Trophoblast cell (in vitro differentiated cells and primary cell): Measurements from ENCODE around the gene CEP104.

ENCODE experiments used
- DNase-seq, 2 donors: peaks; one replicate each; pipeline ENCODE4 v3.0.0-alpha.2; 2016
- H2AFZ ChIP-seq: 2 replicates; pipeline ENCODE4 v1.6.1; 2013; ENCODE audit warnings: low read length, moderate library complexity, mild to moderate bottlenecking; ENCODE audit not compliant: insufficient read depth, poor library complexity
- H2AK5ac ChIP-seq: 2 replicates; pipeline ENCODE4 v1.6.1; 2013; ENCODE audit warnings: mild to moderate bottlenecking, low read length
- H2BK120ac ChIP-seq: 2 replicates; pipeline ENCODE4 v1.6.1; 2013; ENCODE audit warnings: low read length, mild to moderate bottlenecking, moderate library complexity; ENCODE audit not compliant: insufficient read depth, poor library complexity
- H2BK12ac ChIP-seq: 2 replicates; pipeline ENCODE4 v1.6.1; 2013; ENCODE audit warnings: mild to moderate bottlenecking, low read length, moderate library complexity
- H2BK5ac ChIP-seq: 2 replicates; pipeline ENCODE4 v1.6.1; 2013; ENCODE audit warnings: low read length, low read depth, moderate library complexity, mild to moderate bottlenecking; ENCODE audit not compliant: poor library complexity
- H3K14ac ChIP-seq: 2 replicates; pipeline ENCODE4 v1.6.1; 2013; ENCODE audit warnings: mild to moderate bottlenecking, low read length
- H3K18ac ChIP-seq: 2 replicates; pipeline ENCODE4 v1.6.1; 2013; ENCODE audit warnings: mild to moderate bottlenecking, low read length
- H3K23ac ChIP-seq: 2 replicates; pipeline ENCODE4 v1.6.1; 2013; ENCODE audit warnings: low read length
- H3K27ac ChIP-seq: 2 replicates; pipeline ENCODE4 v1.5.1; 2013; ENCODE audit warnings: low read depth, mild to moderate bottlenecking, inconsistent platforms, low read length, moderate library complexity
- H3K27me3 ChIP-seq: 2 replicates; pipeline ENCODE4 v1.6.1; 2013; ENCODE audit warnings: inconsistent platforms, mild to moderate bottlenecking, low read length, moderate library complexity; ENCODE audit not compliant: insufficient read depth
- H3K36me3 ChIP-seq, 2 experiments: 1 replicate in 1 of 2; 2 replicates in 1 of 2; pipeline ENCODE4 v1.6.1; 2013; ENCODE audit warnings: low read length in 2 of 2, mild to moderate bottlenecking in 2 of 2, moderate library complexity in 1 of 2; ENCODE audit not compliant: insufficient read depth in 2 of 2, control insufficient read depth in 1 of 2
- H3K4ac ChIP-seq: 2 replicates; pipeline ENCODE4 v1.6.1; 2013; ENCODE audit warnings: low read depth, mild to moderate bottlenecking, low read length, moderate library complexity
- H3K4me1 ChIP-seq, 2 experiments: 1 replicate in 1 of 2; 2 replicates in 1 of 2; pipeline ENCODE4 v1.6.1; 2013; ENCODE audit warnings: low read length in 2 of 2, mild to moderate bottlenecking in 2 of 2, moderate library complexity in 1 of 2; ENCODE audit not compliant: insufficient read depth in 2 of 2, control insufficient read depth in 1 of 2
- H3K4me2 ChIP-seq: 2 replicates; pipeline ENCODE4 v1.6.1; 2013; ENCODE audit warnings: inconsistent platforms, mild to moderate bottlenecking, low read length, moderate library complexity
- H3K4me3 ChIP-seq: 2 replicates; pipeline ENCODE4 v1.5.1; 2013; ENCODE audit warnings: mild to moderate bottlenecking, low read depth, low read length, inconsistent platforms
- H3K79me1 ChIP-seq: one replicate; pipeline ENCODE4 v1.6.1; 2013; ENCODE audit warnings: low read length
- H3K79me2 ChIP-seq: 2 replicates; pipeline ENCODE4 v1.6.1; 2013; ENCODE audit warnings: low read length, mild to moderate bottlenecking; ENCODE audit not compliant: control insufficient read depth, insufficient read depth, poor library complexity
- H3K9ac ChIP-seq: 2 replicates; pipeline ENCODE4 v1.6.1; 2013; ENCODE audit warnings: mild to moderate bottlenecking, low read length
- H3K9me3 ChIP-seq: 2 replicates; pipeline ENCODE4 v1.6.1; 2013; ENCODE audit warnings: low read depth, mild to moderate bottlenecking, control low read depth, inconsistent platforms, low read length; ENCODE audit not compliant: insufficient read depth
- H4K12ac ChIP-seq: 2 replicates; pipeline ENCODE4 v1.6.1; 2013; ENCODE audit warnings: low read depth, mild to moderate bottlenecking, low read length, moderate library complexity
- H4K8ac ChIP-seq: 2 replicates; pipeline ENCODE4 v1.6.1; 2013; ENCODE audit warnings: low read depth, mild to moderate bottlenecking, low read length, moderate library complexity
- H4K91ac ChIP-seq: one replicate; pipeline ENCODE4 v1.6.1; 2013; ENCODE audit warnings: low read depth, mild to moderate bottlenecking, low read length, moderate library complexity
- WGBS: extraction: QIAGEN DNeasy Blood & Tissue Kit; methylation state at CpG from one replicate; pipeline ENCODE4 v1.1.7; 2013; ENCODE audit warnings: missing lambda C conversion rate; ENCODE audit not compliant: insufficient read length, insufficient coverage; ENCODE audit errors: extremely low coverage; 5-methylcytosine and 5-hydroxymethylcytosine counted together

Gene CEP104

DNA sequence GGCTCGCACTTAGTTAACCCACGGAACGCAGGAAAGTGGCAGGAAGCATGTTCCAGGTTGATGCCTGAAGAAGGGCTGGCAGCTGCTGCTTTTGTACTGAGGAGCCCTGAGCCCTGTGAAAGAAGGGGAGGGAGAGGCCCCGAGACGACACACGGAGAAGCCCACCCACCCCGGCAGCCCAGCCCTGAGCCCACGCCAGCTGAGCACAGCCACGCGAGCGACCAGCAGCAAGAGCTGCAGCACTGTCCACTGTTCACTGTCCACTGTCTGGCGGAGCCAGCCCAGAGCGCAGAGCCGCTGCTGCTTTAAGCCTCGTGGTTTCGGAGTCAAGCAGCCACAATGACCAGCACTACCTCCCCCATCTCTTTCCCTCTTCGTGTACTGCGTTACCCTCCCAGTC, 66.1 kb downstream of the CEP104 start:
- H3K18ac ChIP-seq: no peak overlapping the region
- peaks cover 7 to 8% of the 10 kb centered on the region in 2 experiments for H3K4me1 ChIP-seq
- H3K9me3 ChIP-seq: no peaks in the 10 kb centered on the region
- H2BK12ac ChIP-seq: no peak overlapping the region
- H4K91ac ChIP-seq: no peak overlapping the region
- no peak overlapping the region for H3K4me3 ChIP-seq
- no peak overlapping the region for H3K23ac ChIP-seq
- H2AK5ac ChIP-seq: no peak overlapping the region
- H3K79me1 ChIP-seq: no peaks in the 10 kb centered on the region
- H3K79me2 ChIP-seq: peaks cover 3% of the 10 kb centered on the region
- H3K14ac ChIP-seq: no peak overlapping the region
- no peaks in the 10 kb centered on the region for H3K27me3 ChIP-seq
- no peak overlapping the region for H2BK120ac ChIP-seq
- no peak overlapping the region for H3K4ac ChIP-seq
- H4K12ac ChIP-seq: no peak overlapping the region
- no CpG with 5 or more reads among the region's 18 CpGs for WGBS
- H2AFZ ChIP-seq: no peak overlapping the region
- no peak overlapping the region for H3K9ac ChIP-seq
- H3K4me2 ChIP-seq: no peak overlapping the region
- H3K27ac ChIP-seq: no peak overlapping the region
- no peak overlapping the region for H2BK5ac ChIP-seq
- H3K36me3 ChIP-seq: peaks cover 22 to 37% of the 10 kb centered on the region in 2 experiments
- no peak for DNase-seq
- H4K8ac ChIP-seq: no peak overlapping the region

DNA sequence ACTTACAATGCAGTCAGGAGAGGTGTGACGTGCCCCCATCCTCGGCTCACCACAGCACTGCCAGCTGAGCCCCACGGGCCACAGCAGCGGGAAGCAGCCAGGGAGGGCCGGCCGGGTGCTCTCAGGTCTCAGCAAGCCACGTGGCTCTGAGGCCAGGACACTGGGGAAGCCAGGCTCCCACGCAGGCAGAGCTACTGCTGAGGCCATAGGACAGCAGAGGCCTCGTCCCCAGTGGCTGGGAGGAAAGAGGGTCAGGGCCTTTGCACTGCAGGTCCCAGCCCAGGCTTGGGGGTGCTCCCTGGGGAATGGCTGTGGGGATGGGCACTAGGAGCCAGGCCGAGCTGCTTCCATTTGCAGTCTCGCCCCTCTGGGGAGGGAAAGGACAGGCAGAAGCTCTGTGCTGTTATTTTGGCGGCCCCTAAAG, 66.5 kb downstream of the CEP104 start:
- Histone ChIP-seq H3K9ac (no peak overlapping the region), H3K4me1 (peaks cover 6% of the 10 kb centered on the region in 2 experiments), H3K27ac (no peak overlapping the region), H3K27me3 (no peaks in the 10 kb centered on the region), H3K4ac (no peak overlapping the region), H2BK12ac (no peak overlapping the region), H4K8ac (no peak overlapping the region), H4K91ac (no peak overlapping the region), H4K12ac (no peak overlapping the region), H3K14ac (no peak overlapping the region), H3K4me3 (no peak overlapping the region), H2AFZ (no peak overlapping the region), H2AK5ac (no peak overlapping the region), H3K36me3 (peaks cover 22 to 39% of the 10 kb centered on the region in 2 experiments), H2BK5ac (no peak overlapping the region), H3K79me1 (no peaks in the 10 kb centered on the region), H2BK120ac (no peak overlapping the region), H3K23ac (no peak overlapping the region), H3K4me2 (no peak overlapping the region), H3K9me3 (no peaks in the 10 kb centered on the region), H3K79me2 (no peaks in the 10 kb centered on the region), H3K18ac (no peak overlapping the region)
- no peak for DNase-seq
- WGBS: no CpG with 5 or more reads among the region's 12 CpGs

DNA sequence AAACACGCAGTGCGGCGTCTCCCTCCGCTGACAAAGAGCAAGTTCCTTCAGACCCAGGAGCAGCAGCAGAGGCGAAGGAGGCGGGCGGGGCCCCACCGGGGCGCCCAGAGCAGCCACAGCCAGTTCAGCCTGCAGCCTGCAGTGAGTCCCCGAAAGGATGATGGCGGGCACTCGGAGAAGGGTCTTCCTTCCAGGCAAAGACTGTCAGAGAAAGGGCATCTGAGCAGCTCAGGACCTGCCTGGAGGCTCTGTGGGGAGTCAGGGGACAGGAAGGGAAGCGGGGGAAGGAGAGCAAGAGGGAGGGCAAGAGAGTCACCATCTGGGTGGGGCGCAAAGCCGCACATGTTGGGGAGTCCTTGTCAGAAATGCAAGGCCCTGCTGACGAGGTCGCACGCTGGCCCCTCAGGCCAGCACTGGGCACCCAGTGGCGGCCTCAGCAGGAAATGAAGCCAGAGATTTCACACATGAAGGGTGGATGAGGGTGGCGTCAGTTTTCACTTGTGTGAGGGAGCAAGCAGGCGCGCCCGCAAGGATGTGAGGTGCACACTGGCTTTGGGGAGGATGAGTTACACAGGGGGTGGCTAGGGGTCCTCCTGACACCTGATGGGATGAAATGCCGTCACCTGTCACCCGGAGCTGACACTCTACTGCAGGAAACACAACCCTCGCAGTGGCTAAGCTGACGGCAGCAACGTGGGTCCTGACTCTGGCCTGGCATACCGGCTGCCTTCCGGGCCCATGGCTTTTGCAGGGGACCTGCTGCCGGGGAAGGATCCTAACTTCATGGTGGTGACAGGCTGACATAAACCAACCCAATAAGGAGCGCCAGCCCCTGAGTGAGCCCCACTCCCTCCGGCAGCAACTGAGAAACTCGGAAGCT, 67.3 kb downstream of the CEP104 start:
- WGBS: no CpG with 5 or more reads among the region's 34 CpGs
- Histone ChIP-seq H3K9me3 (no peaks in the 10 kb centered on the region), H3K27me3 (no peaks in the 10 kb centered on the region), H3K4me1 (no peaks in the 10 kb centered on the region), H3K4me2 (no peak overlapping the region), H4K91ac (no peak overlapping the region), H2BK120ac (no peak overlapping the region), H3K4me3 (no peak overlapping the region), H3K9ac (no peak overlapping the region), H2AK5ac (no peak overlapping the region), H2AFZ (no peak overlapping the region), H3K14ac (no peak overlapping the region), H3K79me1 (no peaks in the 10 kb centered on the region), H4K12ac (no peak overlapping the region), H3K23ac (no peak overlapping the region), H4K8ac (no peak overlapping the region), H3K79me2 (no peaks in the 10 kb centered on the region), H2BK5ac (no peak overlapping the region), H2BK12ac (no peak overlapping the region), H3K4ac (no peak overlapping the region), H3K27ac (no peak overlapping the region), H3K18ac (no peak overlapping the region), H3K36me3 (peaks cover 30 to 47% of the 10 kb centered on the region in 2 experiments)
- DNase-seq: no peak

DNA sequence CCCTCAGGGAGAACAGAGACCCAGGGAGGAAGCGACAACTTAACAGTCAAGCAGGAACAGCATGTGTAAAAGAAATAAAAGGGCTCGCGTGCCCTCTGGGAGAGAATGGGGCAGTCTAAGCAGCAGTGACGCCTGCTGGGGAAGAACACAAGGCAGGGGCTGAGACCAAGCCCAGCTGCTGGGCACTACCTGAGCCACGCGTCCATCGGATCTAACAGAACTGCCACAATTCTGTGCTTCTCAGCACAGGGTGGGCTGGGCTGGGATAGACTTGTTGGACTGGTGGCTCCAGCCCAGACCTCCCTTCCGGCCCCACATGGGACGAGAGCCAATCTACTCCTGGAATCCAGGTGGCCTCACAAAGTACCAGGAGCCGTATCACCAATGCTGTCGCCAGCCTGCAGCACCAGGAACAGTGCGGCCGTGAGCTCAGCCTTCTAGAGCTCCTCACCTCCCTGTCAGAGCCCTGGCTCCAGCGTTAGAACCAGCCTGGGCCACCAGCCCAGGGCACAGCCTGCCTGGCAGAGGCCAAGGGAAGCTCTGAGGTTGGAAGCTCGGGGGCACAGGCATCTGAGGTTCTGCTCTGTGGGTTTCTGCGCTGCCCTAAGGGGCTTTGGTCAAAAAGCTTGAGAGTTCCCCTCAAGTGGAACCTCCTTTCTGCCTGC, 68.1 kb downstream of the CEP104 start:
- H3K27me3 ChIP-seq: no peaks in the 10 kb centered on the region
- no peak overlapping the region for H3K9ac ChIP-seq
- no peak overlapping the region for H3K4me3 ChIP-seq
- H3K36me3 ChIP-seq: peaks cover 38 to 54% of the 10 kb centered on the region in 2 experiments
- no peaks in the 10 kb centered on the region for H3K79me1 ChIP-seq
- no peak overlapping the region for H3K27ac ChIP-seq
- no peak overlapping the region for H3K23ac ChIP-seq
- no peak overlapping the region for H2AFZ ChIP-seq
- H2AK5ac ChIP-seq: no peak overlapping the region
- H3K14ac ChIP-seq: no peak overlapping the region
- no CpG with 5 or more reads among the region's 16 CpGs for WGBS
- H3K4me2 ChIP-seq: no peak overlapping the region
- no peaks in the 10 kb centered on the region for H3K4me1 ChIP-seq
- H4K12ac ChIP-seq: no peak overlapping the region
- H3K9me3 ChIP-seq: no peaks in the 10 kb centered on the region
- no peak for DNase-seq
- no peak overlapping the region for H4K8ac ChIP-seq
- H2BK5ac ChIP-seq: no peak overlapping the region
- H4K91ac ChIP-seq: no peak overlapping the region
- no peaks in the 10 kb centered on the region for H3K79me2 ChIP-seq
- H2BK12ac ChIP-seq: no peak overlapping the region
- H2BK120ac ChIP-seq: no peak overlapping the region
- no peak overlapping the region for H3K18ac ChIP-seq
- H3K4ac ChIP-seq: no peak overlapping the region
